GM12878 (cell line): ENCODE measurements around the gene IGFBP6. TPM values are rescaled to one million over a fixed set of nuclear protein-coding genes. Genes with fewer than 3 reads are reported as not detected.

Experiments used
- ATAC-seq: fragments of 200-7000 bp; cut with Tn5 transposase; 3 replicates; pipeline ENCODE4 v1.9.1; 2020; ENCODE audit warnings: mild to moderate bottlenecking, moderate library complexity
- BruUV-seq: library from RNA; stranded (reverse); fragments of 400-500 nt; replicated peaks from 2 replicates; lab custom pipeline; 2021; lab: Mats Ljungman, UMichigan
- CTCF ChIA-PET: fragments of 300-600 bp; sonication (Branson Sonifier 250); formaldehyde crosslinking; extraction: SDS; loops from one replicate; lab custom pipeline; 2021; ENCODE audit warnings: inconsistent platforms; lab: Yijun Ruan, JAX
- POLR2A ChIA-PET: fragments of 350-600 bp; formaldehyde crosslinking; extraction: SDS; loops from one replicate; lab custom pipeline; 2021; ENCODE audit warnings: inconsistent platforms; lab: Charles Lee
- RAD21 ChIA-PET: fragments of 300-600 bp; sonication (Branson Sonifier 250); formaldehyde crosslinking; loops from one replicate; lab custom pipeline; 2023; ENCODE audit warnings: antibody characterized with exemption; ENCODE audit not compliant: unreplicated experiment; lab: Charles Lee
- SMC1A ChIA-PET: fragments of 300-600 bp; sonication (Branson Sonifier 250); formaldehyde crosslinking; loops from one replicate; lab custom pipeline; 2023; ENCODE audit not compliant: unreplicated experiment, uncharacterized antibody; lab: Charles Lee
- DNase-seq: peaks from one replicate; pipeline ENCODE4 v3.0.0-alpha.2; 2011; ENCODE audit warnings: low read depth, low spot score
- FAIRE-seq: peaks from 3 replicates; lab custom pipeline; 2011; peaks lifted over from hg19 to GRCh38; lab: Jason Lieb, UNC
- H2AFZ ChIP-seq: 2 replicates; pipeline ENCODE4 v1.6.0; 2011; ENCODE audit warnings: low read depth, low read length, control low read depth; ENCODE audit not compliant: control insufficient read depth
- H3K27ac ChIP-seq: 2 replicates; pipeline ENCODE4 v1.5.1; 2011; ENCODE audit warnings: control low read depth; ENCODE audit not compliant: control insufficient read depth, insufficient read depth
- H3K27me3 ChIP-seq, 2 experiments: replicated peaks in 1 of 2; 2 replicates each; pipeline versions ENCODE4 v1.6.0 to v1.6.1; 2011; ENCODE audit warnings: low read length in 1 of 2; ENCODE audit not compliant: control insufficient read depth in 2 of 2, insufficient read depth in 2 of 2
- H3K36me3 ChIP-seq, 2 experiments: 2 replicates each; pipeline ENCODE4 v1.5.1; 2011; ENCODE audit warnings: low read length in 1 of 2; ENCODE audit not compliant: control insufficient read depth in 2 of 2, insufficient read depth in 2 of 2
- H3K4me1 ChIP-seq: 2 replicates; pipeline ENCODE4 v1.6.1; 2011; ENCODE audit warnings: mild to moderate bottlenecking, low read length, moderate library complexity, mixed read lengths; ENCODE audit not compliant: control insufficient read depth, insufficient read depth
- H3K4me2 ChIP-seq: 2 replicates; pipeline ENCODE4 v1.6.0; 2011; ENCODE audit warnings: control low read depth; ENCODE audit not compliant: control insufficient read depth, insufficient read depth
- H3K4me3 ChIP-seq: fragments of 200-600 bp; sonication (generic); 2 replicates; pipeline ENCODE4 v1.5.1; 2016
- H3K79me2 ChIP-seq: 2 replicates; pipeline ENCODE4 v1.6.0; 2011; ENCODE audit warnings: low read length; ENCODE audit not compliant: control insufficient read depth, insufficient read depth
- H3K9ac ChIP-seq: 2 replicates; pipeline ENCODE4 v1.8.0; 2011; ENCODE audit warnings: low read length, control low read depth, mixed read lengths; ENCODE audit not compliant: control insufficient read depth, insufficient read depth
- H3K9me3 ChIP-seq: replicated peaks from 3 replicates; pipeline ENCODE4 v1.5.1; 2011; ENCODE audit warnings: mild to moderate bottlenecking, low read length; ENCODE audit not compliant: control insufficient read depth, insufficient read depth
- H4K20me1 ChIP-seq: 2 replicates; pipeline ENCODE4 v1.6.0; 2011; ENCODE audit not compliant: control insufficient read depth, insufficient read depth
- IKZF2 ChIP-seq, 2 experiments: fragments of 450-650 bp; IDR thresholded peaks; 2 replicates each; pipeline ENCODE4 v1.6.1; 2017; ENCODE audit warnings: mild to moderate bottlenecking in 2 of 2, moderate library complexity in 2 of 2
- MYC ChIP-seq: IDR thresholded peaks from 2 replicates; pipeline ENCODE4 v1.6.1; 2011; ENCODE audit warnings: mild to moderate bottlenecking, low read length, moderate library complexity, inconsistent platforms; ENCODE audit not compliant: insufficient read depth, insufficient replicate concordance, insufficient read length, severe bottlenecking
- NR2C1 ChIP-seq: fragments of 450-650 bp; IDR thresholded peaks from 2 replicates; pipeline ENCODE4 v1.6.1; 2017; ENCODE audit warnings: antibody characterized with exemption, mild to moderate bottlenecking, moderate library complexity
- NR2C2 ChIP-seq: IDR thresholded peaks from 2 replicates; pipeline ENCODE4 v1.6.1; 2011; ENCODE audit warnings: borderline replicate concordance, low read depth; ENCODE audit not compliant: control insufficient read depth, insufficient read length
- RB1 ChIP-seq: fragments of 450-650 bp; formaldehyde crosslinking; IDR thresholded peaks from 2 replicates; pipeline ENCODE4 v1.6.1; 2017; ENCODE audit warnings: mild to moderate bottlenecking, borderline replicate concordance
- RUNX3 ChIP-seq: IDR thresholded peaks from 2 replicates; pipeline ENCODE4 v1.6.1; 2012; ENCODE audit warnings: low read length, inconsistent platforms
- STAT1 ChIP-seq: fragments of 450-650 bp; conservative IDR thresholded peaks from 2 replicates; pipeline ENCODE4 v1.6.1; 2014; ENCODE audit warnings: antibody characterized with exemption, mild to moderate bottlenecking
- STAT3 ChIP-seq: IDR thresholded peaks from 2 replicates; pipeline ENCODE4 v1.6.1; 2011; ENCODE audit warnings: low read depth, low read length, improper control_type of control experiment
- SUZ12 ChIP-seq: fragments of 200-600 bp; sonication (generic); IDR thresholded peaks from one replicate; pipeline ENCODE4 v1.6.1; 2018; ENCODE audit warnings: antibody characterized with exemption, mild to moderate bottlenecking; ENCODE audit not compliant: unreplicated experiment
- TCF7 ChIP-seq: IDR thresholded peaks from 2 replicates; pipeline ENCODE4 v1.6.1; 2014; ENCODE audit warnings: antibody characterized with exemption, borderline replicate concordance
- YBX1 ChIP-seq: fragments of 450-650 bp; IDR thresholded peaks from 2 replicates; pipeline ENCODE4 v1.6.1; 2016; ENCODE audit warnings: antibody characterized with exemption
- ZNF622 ChIP-seq: fragments of 450-650 bp; IDR thresholded peaks from 2 replicates; pipeline ENCODE4 v1.6.1; 2017; ENCODE audit warnings: mild to moderate bottlenecking, inconsistent platforms
- WGBS: methylation state at CpG from one replicate; pipeline ENCODE4 v1.1.6; 2016; ENCODE audit warnings: low lambda C conversion rate; ENCODE audit not compliant: insufficient replicate concordance, insufficient coverage; ENCODE audit errors: missing lambda C conversion rate; 5-methylcytosine and 5-hydroxymethylcytosine counted together
- in situ Hi-C: fragments of 300-500 bp; cut with MboI; formaldehyde crosslinking; loops from 9 replicates; pipeline ENCODE4 v1.14.3; 2018; ENCODE audit warnings: mixed read lengths
- intact Hi-C: fragments of 100-400 bp; cut with micrococcal nuclease; formaldehyde crosslinking; loops from one replicate; pipeline ENCODE4 v1.14.2; 2022; ENCODE audit not compliant: unreplicated experiment
- polyA plus RNA-seq, 11 experiments: library from polyadenylated mRNA; depleted of rRNA in 4 of 11; unstranded in 6 of 11; stranded (reverse) in 5 of 11; fragments of >200 nt; fragmentation: Nextera tagmentation in 4 of 11; fragmentation: Illumina TruSeq in 1 of 11; extraction: Ambion mirVana in 4 of 11; extraction: Trizol in 1 of 11; gene quantifications; 1 replicate in 1 of 11; 2 replicates in 10 of 11; pipeline versions ENCODE4 v1.2.1 to v1.2.3, GENCODE V29; 2011 to 2016; ENCODE audit warnings: inconsistent platforms in 2 of 11, missing spikeins in 2 of 11, low read depth in 1 of 11
- total RNA-seq, 4 experiments: library from RNA; depleted of rRNA in 3 of 4; stranded (reverse); fragments of >200 nt in 3 of 4; fragmentation: Illumina TruSeq in 1 of 4; extraction: Trizol in 1 of 4; gene quantifications; 2 replicates each; pipeline versions ENCODE4 v1.2.1 to v1.2.3, GENCODE V29; 2013 to 2021
- TF ChIP-seq, protein P1 (sequence below): fragments of 450-650 bp; IDR thresholded peaks from 2 replicates; pipeline ENCODE4 v1.6.1; 2018; ENCODE audit warnings: borderline replicate concordance, mild to moderate bottlenecking; ENCODE audit not compliant: partially characterized antibody

Gene IGFBP6
- total and polyA plus RNA-seq, 10 of the 15 experiments (the other 5 are each of a cell fraction or from before 2014, with no cell fraction given), result 0.09 to 0.87 (median 0.56) TPM; not detected in 3

DNA sequence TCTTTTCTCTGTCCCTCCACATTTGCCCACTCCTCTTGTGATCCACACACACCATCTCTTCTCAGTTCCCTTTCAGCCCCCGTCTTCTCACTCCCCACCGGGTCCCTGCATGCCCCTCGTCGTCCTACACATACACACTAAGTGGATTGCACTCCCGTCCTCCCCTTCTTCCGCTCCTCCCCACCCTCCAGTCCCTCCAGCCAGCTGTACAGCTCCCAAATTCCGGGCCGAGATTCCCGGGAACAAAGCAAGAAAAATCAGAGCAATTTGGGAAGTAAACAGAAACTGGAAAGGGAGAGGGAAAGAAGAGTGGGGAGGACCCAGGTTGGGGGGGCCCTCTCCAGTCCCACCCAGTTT is 282 bp upstream of the IGFBP6 start:
- RAD21 ChIA-PET, result interaction anchor here (1.3 to 4.7 kb wide), 2 partner anchors 31 to 49 kb away, joined by 4 to 84 read pairs; no protein-coding TSS in a partner anchor
- Histone ChIP-seq H3K27ac (no peak overlapping the region), H3K4me3 (peak overlapping the region; percentile 62; the same call in 1 of the 2 replicates), H3K36me3 (no peaks in the 10 kb centered on the region), H3K9me3 (no peaks in the 10 kb centered on the region), H3K4me1 (peaks cover 9% of the 10 kb centered on the region), H3K4me2 (peak overlapping the region; percentile 94; the same call in 1 of the 2 replicates), H4K20me1 (no peaks in the 10 kb centered on the region), H3K9ac (no peak overlapping the region), H2AFZ (no peak overlapping the region), H3K79me2 (no peaks in the 10 kb centered on the region), H3K27me3 (peaks cover 0 to 6% of the 10 kb centered on the region in 2 experiments; a peak in 2 of 4 replicates)
- WGBS, result 6% methylated on average over 9 of the region's 9 CpGs
- DNase-seq (no peak), FAIRE-seq (no peak), ATAC-seq (no peak)
- CTCF ChIA-PET, result interaction anchor here (1.2 to 11.8 kb wide), 3 partner anchors 16 to 43 kb away, joined by 3 to 355 read pairs (median 177); partner anchors contain the start of gene SPRYD3
- in situ Hi-C loops (no loop called here), intact Hi-C loops (loop anchor here (5.0 kb wide), 1 partner anchor 45 kb away; the partner anchor contains the start of gene TNS2)
- SMC1A ChIA-PET, result interaction anchor here (0.6 kb wide), 1 partner anchor 31 kb away, joined by 4 read pairs; no protein-coding TSS in a partner anchor
- POLR2A ChIA-PET, result interaction anchor here (1.1 to 2.8 kb wide), 2 partner anchors 18 to 31 kb away, joined by 3 to 10 read pairs; partner anchors contain the start of gene SPRYD3
- BruUV-seq, result no TSS peak
- peak; percentile 28; a peak in 2 of 4 replicates for TF ChIP-seq IKZF2 (IDR thresholded peaks at IDR 0.05)
- no peak for TF ChIP-seq NR2C1
- TF ChIP-seq, all 136 proteins: peak for 1

DNA sequence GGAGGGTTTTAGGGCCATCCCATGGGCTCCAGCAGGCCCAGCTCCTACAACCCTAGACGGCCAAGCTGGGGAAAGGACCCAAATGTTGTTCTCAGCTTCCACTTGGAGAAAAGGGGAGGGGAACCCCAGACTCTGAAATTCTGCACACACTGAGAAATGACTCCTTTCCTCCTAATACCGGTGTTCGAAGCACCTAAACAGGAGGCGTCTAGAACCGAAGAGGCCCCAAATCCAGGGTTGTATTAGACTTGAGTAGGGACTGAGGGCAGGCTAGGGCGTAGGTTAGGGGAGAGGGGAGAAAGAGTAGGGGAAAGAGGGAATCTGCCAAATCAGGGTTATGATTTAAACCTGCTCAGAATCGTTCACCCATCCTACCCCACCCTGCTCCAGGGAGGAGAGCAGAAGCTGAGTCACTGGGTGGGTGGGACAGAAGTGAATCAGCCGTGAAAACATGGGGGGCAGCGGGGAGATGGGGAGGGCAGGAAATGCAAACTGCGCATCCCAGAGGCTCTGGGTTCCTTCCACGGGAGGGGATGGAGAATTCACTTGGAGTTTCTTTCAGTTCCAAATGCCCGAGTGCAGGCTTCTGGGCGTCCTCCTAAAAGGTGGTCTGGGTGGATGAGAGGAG is 1.0 kb downstream of the IGFBP6 start:
- H3K4me2 ChIP-seq, result peak overlapping the region; percentile 94
- ChIA-PET SMC1A (interaction anchor here (0.8 to 7.0 kb wide), 12 partner anchors 11 to 222 kb away, joined by 3 to 126 read pairs (median 4); partner anchors contain the start of genes PFDN5 and SPRYD3), CTCF (interaction anchor here (0.7 to 11.8 kb wide), 28 partner anchors 8 to 308 kb away, joined by 3 to 355 read pairs (median 6); partner anchors contain the start of genes AAAS, PFDN5 and SPRYD3), POLR2A (interaction anchor here (0.6 to 2.8 kb wide), 4 partner anchors 19 to 655 kb away, joined by 3 to 10 read pairs (median 4); partner anchors contain the start of gene SPRYD3), RAD21 (interaction anchor here (0.5 to 4.7 kb wide), 13 partner anchors 10 to 100 kb away, joined by 3 to 84 read pairs (median 4); partner anchors contain the start of gene SPRYD3)
- no TSS peak for BruUV-seq
- no peaks in the 10 kb centered on the region for H3K79me2 ChIP-seq
- ATAC-seq, result peak; percentile 1; the same call in 2 of the 3 replicates
- H2AFZ ChIP-seq, result peak overlapping the region; percentile 75; the same call in 1 of the 2 replicates
- no peak overlapping the region for H3K9ac ChIP-seq
- H3K27ac ChIP-seq, result no peak overlapping the region
- H3K4me1 ChIP-seq, result peaks cover 22% of the 10 kb centered on the region
- H3K36me3 ChIP-seq, result no peaks in the 10 kb centered on the region
- peaks cover 0 to 6% of the 10 kb centered on the region in 2 experiments; a peak in 2 of 4 replicates for H3K27me3 ChIP-seq
- FAIRE-seq, result no peak
- no peak overlapping the region; the same call in 1 of the 2 replicates for H3K4me3 ChIP-seq
- in situ Hi-C loops (no loop called here), intact Hi-C loops (loop anchor here (5.0 kb wide), 1 partner anchor 46 kb away; the partner anchor contains the start of gene TNS2)
- no peaks in the 10 kb centered on the region for H3K9me3 ChIP-seq
- DNase-seq, result no peak
- H4K20me1 ChIP-seq, result no peaks in the 10 kb centered on the region
- WGBS, result 44% methylated on average over 13 of the region's 13 CpGs
- TF ChIP-seq TCF7 (no peak), RUNX3 (no peak), STAT1 (no peak), ZNF622 (no peak), YBX1 (no peak), SUZ12 (no peak), NR2C2 (no peak), MYC (no peak), RB1 (no peak), STAT3 (no peak)
- TF ChIP-seq, protein P1, sequence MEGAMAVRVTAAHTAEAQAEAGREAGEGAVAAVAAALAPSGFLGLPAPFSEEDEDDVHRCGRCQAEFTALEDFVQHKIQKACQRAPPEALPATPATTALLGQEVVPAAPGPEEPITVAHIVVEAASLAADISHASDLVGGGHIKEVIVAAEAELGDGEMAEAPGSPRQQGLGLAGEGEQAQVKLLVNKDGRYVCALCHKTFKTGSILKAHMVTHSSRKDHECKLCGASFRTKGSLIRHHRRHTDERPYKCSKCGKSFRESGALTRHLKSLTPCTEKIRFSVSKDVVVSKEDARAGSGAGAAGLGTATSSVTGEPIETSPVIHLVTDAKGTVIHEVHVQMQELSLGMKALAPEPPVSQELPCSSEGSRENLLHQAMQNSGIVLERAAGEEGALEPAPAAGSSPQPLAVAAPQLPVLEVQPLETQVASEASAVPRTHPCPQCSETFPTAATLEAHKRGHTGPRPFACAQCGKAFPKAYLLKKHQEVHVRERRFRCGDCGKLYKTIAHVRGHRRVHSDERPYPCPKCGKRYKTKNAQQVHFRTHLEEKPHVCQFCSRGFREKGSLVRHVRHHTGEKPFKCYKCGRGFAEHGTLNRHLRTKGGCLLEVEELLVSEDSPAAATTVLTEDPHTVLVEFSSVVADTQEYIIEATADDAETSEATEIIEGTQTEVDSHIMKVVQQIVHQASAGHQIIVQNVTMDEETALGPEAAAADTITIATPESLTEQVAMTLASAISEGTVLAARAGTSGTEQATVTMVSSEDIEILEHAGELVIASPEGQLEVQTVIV, result no peak
